GM13976 (cell line): ENCODE data around the gene CIB2.
A peak's percentile ranks its signal among the peaks of the same experiment; 100 is the strongest.

Experiments used
- DNase-seq: peaks from one replicate; pipeline ENCODE4 v3.0.0; 2012; ENCODE audit warnings: low spot score
- CTCF ChIP-seq: IDR thresholded peaks from 2 replicates; pipeline ENCODE4 v1.5.1; 2012; ENCODE audit warnings: borderline replicate concordance, mild to moderate bottlenecking; ENCODE audit not compliant: insufficient read depth; ENCODE audit errors: extremely low read depth, missing control alignments, control extremely low read depth
- in situ Hi-C: fragments of 300-500 bp; cut with MboI; formaldehyde crosslinking; loops from one replicate; pipeline ENCODE4 v1.12.0; 2022; ENCODE audit warnings: low sequenced_read_pairs, mixed read lengths, inconsistent platforms; ENCODE audit not compliant: unreplicated experiment

The CIB2 gene

GRCh38 chr15:78174401-78174800 is 43.2 kb upstream of the CIB2 start:
- in situ Hi-C loops = no loop called here
- no peak for TF ChIP-seq CTCF
- DNase-seq = peak; percentile 21

GRCh38 chr15:78171864-78172472 is 40.7 kb upstream of the CIB2 start:
- no peak for DNase-seq
- in situ Hi-C loops = no loop called here
- TF ChIP-seq CTCF = no peak

GRCh38 chr15:78170848-78171773 is 39.9 kb upstream of the CIB2 start:
- DNase-seq = peak; percentile 59
- no peak for TF ChIP-seq CTCF
- in situ Hi-C loops = no loop called here

GRCh38 chr15:78168608-78169007 is 37.4 kb upstream of the CIB2 start:
- in situ Hi-C loops = no loop called here
- DNase-seq = no peak
- TF ChIP-seq CTCF = no peak

GRCh38 chr15:78167227-78167888 is 36.1 kb upstream of the CIB2 start:
- DNase-seq = peak; percentile 67

GRCh38 chr15:78164010-78164409 is 32.8 kb upstream of the CIB2 start:
- TF ChIP-seq CTCF = no peak
- in situ Hi-C loops = no loop called here
- DNase-seq = no peak

More at GRCh38 chr15:78167227-78167888, 36.1 kb upstream of the CIB2 start:
- TF ChIP-seq CTCF = no peak
- in situ Hi-C loops = no loop called here
